Breast epithelium (tissue), 4 donors: Measurements from ENCODE around the gene LRRC57. TPM values are rescaled to one million over a fixed set of nuclear protein-coding genes. Genes with fewer than 3 reads are reported as not detected.
A peak's percentile ranks its signal among the peaks of the same experiment; 100 is the strongest.
"Not testable (repeated sequence)": the region's sequence is repeated elsewhere in the genome, so short reads cannot be mapped to it uniquely, and the experiment has no call there.

Experiments
- DNase-seq, 2 donors: peaks; one replicate each; pipeline ENCODE4 v3.0.0-alpha.2; 2019; ENCODE audit warnings: low spot score in 2 of 2
- H3K27ac ChIP-seq, 2 donors: fragments of 200-600 bp; sonication (generic) in 1 of 2; one replicate each; pipeline ENCODE4 v1.5.1; 2016 to 2019; ENCODE audit warnings: mild to moderate bottlenecking in 1 of 2
- H3K27me3 ChIP-seq, 2 donors: fragments of 200-600 bp; sonication (generic) in 1 of 2; one replicate each; pipeline versions ENCODE4 v1.5.1 to v1.6.0; 2017 to 2019; ENCODE audit warnings: control low read depth in 1 of 2, mild to moderate bottlenecking in 1 of 2
- H3K36me3 ChIP-seq: fragments of 200-600 bp; one replicate; pipeline ENCODE4 v1.5.1; 2019
- H3K4me1 ChIP-seq, 2 donors: fragments of 200-600 bp; sonication (generic); one replicate each; pipeline ENCODE4 v1.5.1; 2016 to 2019; ENCODE audit warnings: control low read depth in 1 of 2
- H3K4me3 ChIP-seq, 3 donors: fragments of 200-600 bp; sonication (generic); 1 replicate in 2 of 3; 2 replicates in 1 of 3; pipeline ENCODE4 v1.5.1; 2016 to 2019; ENCODE audit warnings: mild to moderate bottlenecking in 3 of 3, moderate library complexity in 2 of 3
- H3K9me3 ChIP-seq, 2 donors: fragments of 200-600 bp; sonication (generic) in 1 of 2; one replicate each; pipeline ENCODE4 v1.5.1; 2016 to 2019; ENCODE audit warnings: control low read depth in 1 of 2
- POLR2A ChIP-seq: fragments of 450-650 bp; IDR thresholded peaks from one replicate; pipeline ENCODE4 v1.6.1; 2016; ENCODE audit warnings: antibody characterized with exemption, mild to moderate bottlenecking, moderate library complexity
- POLR2AphosphoS5 ChIP-seq, 3 donors: sonication (generic); formaldehyde crosslinking; IDR thresholded peaks; one replicate each; pipeline ENCODE4 v1.6.1; 2017; ENCODE audit warnings: antibody characterized with exemption in 3 of 3
- intact Hi-C: fragments of 100-400 bp; cut with DNase I; formaldehyde crosslinking; loops from one replicate; pipeline ENCODE4 v1.15.1; 2023; ENCODE audit warnings: low total_unique reads
- total RNA-seq, 3 donors: library from RNA; depleted of rRNA; stranded (reverse); fragments of >200 nt; gene quantifications; one replicate each; pipeline ENCODE4 v1.1.0, GENCODE V29; 2016
- TF ChIP-seq, protein P1 (sequence below), 3 donors: fragments of 450-650 bp; IDR thresholded peaks; one replicate each; pipeline ENCODE4 v1.5.1; 2016 to 2017; ENCODE audit warnings: antibody characterized with exemption in 3 of 3, mild to moderate bottlenecking in 3 of 3, moderate library complexity in 3 of 3

The LRRC57 gene
- total RNA-seq, 3 donors from 2014 or later = 20.3 to 23.3 (median 23.3) TPM

GRCh38 chr15:42575188-42576039, 26.8 kb upstream of the LRRC57 start, which contains the start of gene STARD9:
STARD9 (plus strand) TSS chr15:42575606; CDS start chr15:42575716, 110 bp downstream.
- TF ChIP-seq POLR2A (peak; percentile 5), POLR2AphosphoS5 (IDR thresholded peaks at IDR 0.05) (peak; percentile 29 to 40 (median 34))
- TF ChIP-seq, protein P1, sequence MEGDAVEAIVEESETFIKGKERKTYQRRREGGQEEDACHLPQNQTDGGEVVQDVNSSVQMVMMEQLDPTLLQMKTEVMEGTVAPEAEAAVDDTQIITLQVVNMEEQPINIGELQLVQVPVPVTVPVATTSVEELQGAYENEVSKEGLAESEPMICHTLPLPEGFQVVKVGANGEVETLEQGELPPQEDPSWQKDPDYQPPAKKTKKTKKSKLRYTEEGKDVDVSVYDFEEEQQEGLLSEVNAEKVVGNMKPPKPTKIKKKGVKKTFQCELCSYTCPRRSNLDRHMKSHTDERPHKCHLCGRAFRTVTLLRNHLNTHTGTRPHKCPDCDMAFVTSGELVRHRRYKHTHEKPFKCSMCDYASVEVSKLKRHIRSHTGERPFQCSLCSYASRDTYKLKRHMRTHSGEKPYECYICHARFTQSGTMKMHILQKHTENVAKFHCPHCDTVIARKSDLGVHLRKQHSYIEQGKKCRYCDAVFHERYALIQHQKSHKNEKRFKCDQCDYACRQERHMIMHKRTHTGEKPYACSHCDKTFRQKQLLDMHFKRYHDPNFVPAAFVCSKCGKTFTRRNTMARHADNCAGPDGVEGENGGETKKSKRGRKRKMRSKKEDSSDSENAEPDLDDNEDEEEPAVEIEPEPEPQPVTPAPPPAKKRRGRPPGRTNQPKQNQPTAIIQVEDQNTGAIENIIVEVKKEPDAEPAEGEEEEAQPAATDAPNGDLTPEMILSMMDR (IDR thresholded peaks at IDR 0.05) = no peak
- H3K27me3 ChIP-seq = no peaks in the 10 kb centered on the region
- no peaks in the 10 kb centered on the region for H3K4me1 ChIP-seq
- no peaks in the 10 kb centered on the region for H3K9me3 ChIP-seq
- no peaks in the 10 kb centered on the region for H3K36me3 ChIP-seq
- intact Hi-C loops = no loop called here
- peak within 1 kb of the TSS; percentile 80 to 94 for H3K27ac ChIP-seq
- H3K4me3 ChIP-seq = peak within 1 kb of the TSS; percentile 73 to 87 (median 79)
- DNase-seq = peak; percentile 95 to 96

DNA sequence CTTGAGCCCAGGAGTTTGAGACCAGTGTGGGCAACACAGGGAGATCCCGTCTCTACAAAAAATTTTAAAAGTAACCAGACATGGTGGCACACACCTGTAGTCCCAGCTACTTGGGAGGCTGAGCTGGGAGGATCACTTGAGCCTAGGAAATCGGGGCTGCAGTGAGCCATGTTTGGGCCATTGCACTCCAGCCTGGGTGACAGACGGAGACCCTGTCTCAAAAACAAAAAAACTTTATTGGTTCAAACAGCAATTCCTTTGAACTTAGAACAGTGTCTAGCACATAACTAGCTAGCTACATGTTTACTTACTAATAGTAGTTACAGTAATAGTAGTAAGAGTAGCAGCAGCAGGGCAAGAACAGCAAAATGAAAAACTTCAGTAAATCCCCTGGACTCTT, 10.1 kb upstream of the LRRC57 start:
- Histone ChIP-seq H3K27me3 (no peaks in the 10 kb centered on the region), H3K9me3 (no peaks in the 10 kb centered on the region), H3K4me3 (no peak overlapping the region), H3K4me1 (no peaks in the 10 kb centered on the region), H3K36me3 (no peaks in the 10 kb centered on the region), H3K27ac (no peak overlapping the region)
- DNase-seq = no peak
- TF ChIP-seq, protein P1 (IDR thresholded peaks at IDR 0.05) = no peak
- TF ChIP-seq POLR2A (no peak), POLR2AphosphoS5 (IDR thresholded peaks at IDR 0.05) (no peak)
- intact Hi-C loops = no loop called here

GRCh38 chr15:42556550-42557207, 8.1 kb upstream of the LRRC57 start:
- DNase-seq, H3K27me3 ChIP-seq, H3K27ac ChIP-seq, H3K9me3 ChIP-seq, H3K4me1 ChIP-seq, H3K4me3 ChIP-seq, H3K36me3 ChIP-seq, intact Hi-C loops: not testable (repeated sequence)
- TF ChIP-seq POLR2AphosphoS5 (IDR thresholded peaks at IDR 0.05) = peak; percentile 17 to 57 (median 46)

GRCh38 chr15:42553554-42553953, 5.0 kb upstream of the LRRC57 start:
- H3K36me3 ChIP-seq = no peaks in the 10 kb centered on the region
- no peak for DNase-seq
- TF ChIP-seq POLR2A = no peak
- TF ChIP-seq, protein P1 (IDR thresholded peaks at IDR 0.05) = no peak
- no peak for TF ChIP-seq POLR2AphosphoS5 (IDR thresholded peaks at IDR 0.05)
- no peaks in the 10 kb centered on the region for H3K4me1 ChIP-seq
- H3K27me3 ChIP-seq = no peaks in the 10 kb centered on the region
- H3K9me3 ChIP-seq = no peaks in the 10 kb centered on the region
- no peak overlapping the region for H3K4me3 ChIP-seq
- no peak overlapping the region for H3K27ac ChIP-seq
- intact Hi-C loops = no loop called here

GRCh38 chr15:42549741-42550392, 1.3 kb upstream of the LRRC57 start:
- Histone ChIP-seq H3K9me3 (no peaks in the 10 kb centered on the region), H3K27me3 (no peaks in the 10 kb centered on the region), H3K4me1 (peaks cover 6 to 13% of the 10 kb centered on the region in 2 donors), H3K27ac (no peak overlapping the region), H3K4me3 (peak overlapping the region; percentile 72 to 87 (median 82)), H3K36me3 (no peaks in the 10 kb centered on the region)
- intact Hi-C loops = loop anchor here (5.0 kb wide), 1 partner anchor 177 kb away; no protein-coding TSS in a partner anchor
- no peak for TF ChIP-seq POLR2AphosphoS5 (IDR thresholded peaks at IDR 0.05)
- TF ChIP-seq, protein P1 (IDR thresholded peaks at IDR 0.05) = no peak
- no peak for DNase-seq
